NCI-H1092 (cell line): ENCODE measurements around the gene OPTN.
"Not testable (repeated sequence)": the region's sequence is repeated elsewhere in the genome, so short reads cannot be mapped to it uniquely, and the experiment has no call there.

ENCODE experiments used
- DNase-seq: peaks from one replicate; lab custom pipeline; 2025; lab: John Stamatoyannopoulos, UW

OPTN gene

GRCh38 chr10:13099666-13100348, at the start of gene OPTN:
OPTN (plus strand) TSS chr10:13100163; CDS start chr10:13109123, 8,960 bp downstream.
- DNase-seq = peak; percentile 57

DNA sequence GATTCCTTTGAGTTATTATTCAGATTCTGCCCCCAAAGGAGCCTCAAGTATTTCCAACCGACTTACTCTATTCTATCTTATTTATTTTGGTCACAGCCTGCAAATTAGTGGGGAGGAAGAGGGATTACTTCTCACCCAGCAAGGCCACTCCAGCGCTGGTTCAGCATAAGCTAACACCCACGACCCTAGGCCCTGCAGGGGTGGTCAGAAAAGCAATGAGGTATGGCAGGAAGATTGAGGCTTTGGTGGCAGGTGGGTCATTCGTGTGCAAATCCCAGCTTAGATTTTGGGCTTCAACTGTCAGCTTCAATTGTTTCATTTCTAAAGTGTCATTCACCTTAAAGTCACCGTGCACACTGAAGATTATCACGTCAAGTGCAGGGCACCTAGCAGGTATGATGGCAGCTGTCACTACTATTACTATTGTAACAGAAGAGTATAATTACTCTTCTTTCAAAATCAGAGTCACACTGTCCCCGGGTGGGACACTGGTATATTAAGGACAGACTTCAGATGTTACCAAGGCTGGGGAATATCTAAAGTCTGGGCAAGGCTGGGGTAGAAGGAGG, 48.8 kb upstream of the OPTN start:
- no peak for DNase-seq

GRCh38 chr10:13053208-13053607, 46.8 kb upstream of the OPTN start:
- DNase-seq = not testable (repeated sequence)

GRCh38 chr10:13053794-13054462, 46.0 kb upstream of the OPTN start:
- DNase-seq = no peak

- DNase-seq = no peak
Observed at GRCh38 chr10:13054844-13055243, 45.1 kb upstream of the OPTN start.

DNA sequence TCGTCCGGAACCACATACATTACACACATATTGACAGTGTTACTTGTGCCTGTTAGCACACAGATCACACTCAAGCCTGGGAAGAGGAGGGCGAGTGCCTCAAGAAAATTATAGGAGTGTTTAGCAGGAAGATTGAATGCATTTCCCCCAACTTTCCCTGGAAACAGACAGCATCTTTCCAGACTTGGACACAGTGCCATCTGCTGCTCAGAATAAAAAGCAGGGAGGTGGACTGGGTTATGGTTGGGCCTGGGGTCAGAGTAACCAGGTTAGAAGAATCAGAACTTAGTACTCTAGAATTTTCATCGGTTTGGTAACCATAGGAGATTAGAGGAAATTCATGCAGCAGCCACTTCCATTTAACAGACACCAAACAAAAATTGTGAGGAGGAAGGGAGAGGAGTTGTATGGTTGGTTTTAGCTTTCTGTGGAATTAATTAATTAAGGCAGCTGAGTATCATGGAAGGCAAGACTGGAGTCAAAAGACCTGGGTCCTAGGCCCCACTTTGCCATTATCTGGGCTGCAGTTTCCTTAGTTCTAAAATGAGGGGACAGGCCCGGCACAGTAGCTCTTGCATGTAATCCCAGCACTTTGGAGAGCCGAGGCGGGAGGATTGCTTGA, 43.4 kb upstream of the OPTN start:
- no peak for DNase-seq

GRCh38 chr10:13062803-13063202, 37.2 kb upstream of the OPTN start:
- DNase-seq = no peak

DNA sequence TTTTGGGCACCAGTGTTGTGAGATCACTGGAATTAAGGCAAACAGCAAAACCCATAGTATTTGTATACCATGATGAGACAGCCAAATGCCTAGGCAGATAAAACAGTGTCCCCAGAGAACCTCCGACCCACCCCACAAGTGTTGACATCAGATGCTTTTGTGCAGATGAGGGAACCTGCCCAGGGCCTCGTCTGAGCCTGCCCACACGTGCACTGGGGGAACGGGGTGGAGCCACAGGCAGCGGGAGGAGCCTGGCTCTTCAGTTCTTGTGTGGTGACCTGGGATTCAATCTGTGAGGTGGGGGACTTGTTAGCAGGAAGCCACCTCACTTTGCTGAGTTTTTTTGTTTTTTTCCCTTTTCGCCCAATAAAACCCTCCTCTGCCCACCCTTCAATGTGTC, 33.4 kb upstream of the OPTN start:
- no peak for DNase-seq

DNA sequence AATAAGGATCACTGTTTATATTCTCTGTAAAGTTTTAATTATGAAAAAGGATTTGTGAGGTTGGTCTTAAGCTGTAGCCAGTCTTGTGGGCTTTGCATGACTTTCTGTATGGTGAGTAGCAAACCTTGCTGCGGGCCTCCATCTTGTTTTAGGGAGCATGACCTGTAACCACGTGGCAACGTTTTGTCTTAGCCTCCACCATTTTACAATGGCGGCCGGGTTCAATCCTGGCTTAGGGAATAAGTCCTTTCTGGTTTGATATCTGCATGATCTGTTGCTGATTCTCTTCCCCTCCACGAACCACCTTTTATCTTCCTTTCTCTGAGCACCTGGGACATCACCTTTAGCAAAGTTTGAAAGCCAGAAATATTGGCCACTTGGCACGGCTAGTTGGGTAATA, 32.5 kb upstream of the OPTN start:
- no peak for DNase-seq

GRCh38 chr10:13068071-13068470, 31.9 kb upstream of the OPTN start:
- no peak for DNase-seq

GRCh38 chr10:13068484-13068883, 31.5 kb upstream of the OPTN start:
- no peak for DNase-seq

DNA sequence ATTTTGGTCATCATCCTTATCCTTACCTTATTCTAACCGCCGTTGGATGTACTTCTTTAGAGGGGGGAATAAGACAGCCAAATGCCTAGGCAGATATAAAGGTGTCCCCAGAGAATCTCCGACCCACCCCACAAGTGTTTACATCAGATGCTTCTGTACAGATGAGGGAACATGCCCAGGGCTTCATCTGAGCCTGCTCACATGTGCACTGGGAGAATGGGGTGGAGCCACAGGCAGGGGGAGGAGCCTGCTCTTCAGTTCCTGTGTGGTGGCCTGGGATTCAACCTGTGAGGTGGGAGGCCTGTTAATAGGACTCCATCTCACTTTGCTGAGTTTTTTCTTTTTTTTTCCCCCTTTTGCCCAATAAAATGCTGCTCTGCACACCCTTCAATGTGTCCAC, 27.6 kb upstream of the OPTN start:
- no peak for DNase-seq

- DNase-seq = peak; percentile 6
Observed at GRCh38 chr10:13074563-13075451, 25.2 kb upstream of the OPTN start.

- DNase-seq = no peak
Observed at GRCh38 chr10:13078912-13079775, 20.8 kb upstream of the OPTN start.

DNA sequence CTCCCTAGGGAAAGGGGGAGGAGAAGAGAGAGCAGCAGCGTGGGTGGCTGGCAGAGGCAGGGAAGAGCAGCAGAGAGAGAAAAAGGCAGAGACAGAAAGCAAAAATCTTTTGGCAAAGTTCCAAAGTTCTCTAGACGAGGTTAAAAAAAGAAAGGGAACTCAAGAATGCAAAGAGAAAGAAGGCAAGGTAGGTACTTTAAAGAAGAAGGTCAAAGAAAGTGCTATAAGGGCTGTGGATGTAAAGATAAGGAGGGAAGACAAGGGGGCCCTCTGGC, 20.2 kb upstream of the OPTN start:
- no peak for DNase-seq

- no peak for DNase-seq
Observed at GRCh38 chr10:13080643-13081042, 19.3 kb upstream of the OPTN start.

GRCh38 chr10:13083700-13084099, 16.3 kb upstream of the OPTN start:
- not testable (repeated sequence) for DNase-seq

- DNase-seq = no peak
Observed at GRCh38 chr10:13086056-13086455, 13.9 kb upstream of the OPTN start.

- DNase-seq = no peak
Observed at GRCh38 chr10:13087601-13087985, 12.4 kb upstream of the OPTN start.

- no peak for DNase-seq
Observed at GRCh38 chr10:13087986-13088618, 11.9 kb upstream of the OPTN start.

DNA sequence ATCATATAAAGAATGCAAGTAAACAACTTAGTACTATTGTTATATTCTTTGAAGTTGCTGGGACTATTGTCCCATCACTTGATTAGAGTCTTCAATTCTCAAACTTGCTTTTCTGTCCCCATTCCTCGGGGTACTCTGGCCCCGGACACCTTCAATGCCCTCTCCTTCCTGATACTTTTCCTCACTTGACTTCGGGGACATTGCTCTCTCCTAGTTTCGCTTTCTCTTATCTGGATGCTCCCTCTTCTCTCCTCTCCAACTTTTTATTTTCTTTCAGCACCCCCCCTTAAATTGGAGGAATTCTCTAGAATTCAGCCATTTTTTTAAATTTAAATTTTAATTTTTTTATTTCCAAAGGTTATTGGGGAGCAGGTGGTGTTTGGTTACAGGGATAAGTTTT, 10.6 kb upstream of the OPTN start:
- DNase-seq = no peak
